ENCODE data around the gene GFRA1. TPM values are rescaled to one million over a fixed set of nuclear protein-coding genes. Genes with fewer than 3 reads are reported as not detected.

Gene GFRA1
- polyA plus RNA-seq, 3 donors: not detected

GRCh38 chr10:116300542-116300941, 27.5 kb upstream of the GFRA1 start:
- intact Hi-C loops (cut with micrococcal nuclease): no loop called here

DNA sequence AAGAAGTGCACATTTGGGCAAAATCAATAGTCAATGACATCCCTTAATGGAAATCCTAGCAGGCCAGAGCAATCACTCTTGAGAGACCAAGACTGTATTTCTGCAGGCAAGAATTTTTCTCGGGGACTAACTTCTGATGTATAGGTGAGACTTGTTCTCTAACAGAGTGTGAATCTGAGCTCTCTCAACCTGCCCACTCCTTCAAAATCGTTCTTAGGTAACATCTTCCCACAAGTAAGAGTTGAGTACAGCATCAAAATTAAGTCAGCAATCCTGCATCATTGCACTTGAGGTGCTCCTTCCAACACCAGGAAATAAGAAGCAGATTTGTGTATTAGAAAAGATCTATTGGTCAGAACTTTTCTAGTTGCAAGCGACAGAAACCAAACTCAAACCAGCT, 25.6 kb upstream of the GFRA1 start:
- Histone ChIP-seq H3K4me3 (replicated peaks in 1 of 3; ENCODE audit: low read depth in 2 of 3, low read length in 3 of 3) (no peak overlapping the region), H4K20me1 (ENCODE audit: insufficient read depth, low read length) (no peaks in the 10 kb centered on the region), H2AFZ (ENCODE audit: insufficient read depth, low read depth, low read length, poor library complexity, severe bottlenecking) (no peak overlapping the region), H3K36me3 (replicated peaks in 1 of 2; ENCODE audit: control insufficient read depth in 1 of 2, insufficient read depth in 2 of 2, low read length in 2 of 2) (no peaks in the 10 kb centered on the region), H3K79me2 (ENCODE audit: insufficient read depth, low read length) (no peaks in the 10 kb centered on the region), H3K4me2 (replicated peaks; ENCODE audit: extremely low read depth, low read length, poor library complexity, severe bottlenecking) (no peak overlapping the region), H3K27ac (ENCODE audit: low read depth in 1 of 2, low read length in 2 of 2) (no peak overlapping the region), H3K27me3 (ENCODE audit: control insufficient read depth in 2 of 2, insufficient read depth in 2 of 2, low read length in 2 of 2) (no peaks in the 10 kb centered on the region), H3K9ac (ENCODE audit: insufficient read depth, low read length, poor library complexity, severe bottlenecking) (no peak overlapping the region), H3K4me1 (ENCODE audit: control insufficient read depth in 1 of 2, insufficient read depth in 2 of 2, low read length in 2 of 2) (no peaks in the 10 kb centered on the region), H3K9me3 (replicated peaks in 1 of 2; ENCODE audit: control insufficient read depth in 1 of 2, insufficient read depth in 1 of 2, low read length in 2 of 2) (no peaks in the 10 kb centered on the region)
- Mint-ChIP-seq H3K9me3 (peaks cover 0 to under 1% (median 0%) of the 10 kb centered on the region in 7 donors), H3K36me3 (no peaks in the 10 kb centered on the region), H3K4me3 (no peak overlapping the region), H3K27me3 (ENCODE audit: low read depth in 3 of 3) (peaks cover 1 to 3% (median 1%) of the 10 kb centered on the region in 3 donors), H3K27ac (no peak overlapping the region), H3K4me1 (no peaks in the 10 kb centered on the region)
- intact Hi-C loops (cut with micrococcal nuclease): no loop called here
- WGBS (ENCODE audit: insufficient coverage): no CpG with 5 or more reads among the region's 3 CpGs
- no peak for TF ChIP-seq CTCF (IDR thresholded peaks at IDR 0.05)
- no peak for DNase-seq

More at GRCh38 chr10:116300542-116300941, 27.5 kb upstream of the GFRA1 start:
- H3K27ac ChIP-seq (ENCODE audit: low read depth in 1 of 2, low read length in 2 of 2): no peak overlapping the region
- Mint-ChIP-seq H3K36me3 (no peaks in the 10 kb centered on the region), H3K27me3 (ENCODE audit: low read depth in 3 of 3) (peaks cover 0 to 1% (median 1%) of the 10 kb centered on the region in 3 donors), H3K9me3 (peaks cover 0 to 2% (median 0%) of the 10 kb centered on the region in 7 donors), H3K4me3 (peak overlapping the region in 1 of 2 donors; percentile 7), H3K27ac (no peak overlapping the region), H3K4me1 (no peaks in the 10 kb centered on the region)
- no peaks in the 10 kb centered on the region for H3K79me2 ChIP-seq (ENCODE audit: insufficient read depth, low read length)
- H3K4me1 ChIP-seq (ENCODE audit: control insufficient read depth in 1 of 2, insufficient read depth in 2 of 2, low read length in 2 of 2): no peaks in the 10 kb centered on the region
- no peaks in the 10 kb centered on the region for H3K9me3 ChIP-seq (replicated peaks in 1 of 2; ENCODE audit: control insufficient read depth in 1 of 2, insufficient read depth in 1 of 2, low read length in 2 of 2)
- H3K4me3 ChIP-seq (replicated peaks in 1 of 3; ENCODE audit: low read depth in 2 of 3, low read length in 3 of 3): no peak overlapping the region
- H3K4me2 ChIP-seq (replicated peaks; ENCODE audit: extremely low read depth, low read length, poor library complexity, severe bottlenecking): no peak overlapping the region
- no peak for DNase-seq
- no peak for TF ChIP-seq CTCF (IDR thresholded peaks at IDR 0.05)
- H4K20me1 ChIP-seq (ENCODE audit: insufficient read depth, low read length): no peaks in the 10 kb centered on the region
- H3K36me3 ChIP-seq (replicated peaks in 1 of 2; ENCODE audit: control insufficient read depth in 1 of 2, insufficient read depth in 2 of 2, low read length in 2 of 2): no peaks in the 10 kb centered on the region
- 89% methylated on average over 1 of the region's 1 CpG for WGBS (ENCODE audit: insufficient coverage)
- H2AFZ ChIP-seq (ENCODE audit: insufficient read depth, low read depth, low read length, poor library complexity, severe bottlenecking): no peak overlapping the region
- H3K9ac ChIP-seq (ENCODE audit: insufficient read depth, low read length, poor library complexity, severe bottlenecking): no peak overlapping the region
- H3K27me3 ChIP-seq (ENCODE audit: control insufficient read depth in 2 of 2, insufficient read depth in 2 of 2, low read length in 2 of 2): no peaks in the 10 kb centered on the region

Data from CD14-positive monocyte (primary cell).